Stimulated activated CD4-positive, alpha-beta T cell treated with anti-CD3 and anti-CD28 coated beads, Interleukin-4, amount 100 ng/mL, for 48 hours (primary cell): Measurements from ENCODE around the gene PRPF40A.

Experiments used
- DNase-seq, 2 donors: peaks; one replicate each; pipeline ENCODE4 v3.0.0-alpha.2; 2020; ENCODE audit warnings: low read depth in 2 of 2

PRPF40A gene

GRCh38 chr2:152718076-152718908, 1.0 kb upstream of the PRPF40A start, which contains the start of gene ARL6IP6:
Gene ARL6IP6, plus strand, starts transcription at chr2:152718620. Its CDS starts 5 bp downstream, at chr2:152718625.
- peak; percentile 83 to 89 for DNase-seq

GRCh38 chr2:152716805-152717227, 445 bp downstream of the PRPF40A start:
- DNase-seq: peak; percentile 8 to 16

GRCh38 chr2:152715854-152716428, 1.3 kb downstream of the PRPF40A start:
- DNase-seq: peak; percentile 8 to 20

- DNase-seq: no peak
Measured at GRCh38 chr2:152715112-152715511, 2.1 kb downstream of the PRPF40A start.

GRCh38 chr2:152710713-152711112, 6.5 kb downstream of the PRPF40A start:
- DNase-seq: no peak

GRCh38 chr2:152708742-152709141, 8.5 kb downstream of the PRPF40A start:
- DNase-seq: no peak

- no peak for DNase-seq
Measured at GRCh38 chr2:152706477-152707021, 10.7 kb downstream of the PRPF40A start.

- DNase-seq: no peak
Measured at GRCh38 chr2:152701198-152701597, 16.1 kb downstream of the PRPF40A start.

- no peak for DNase-seq
Measured at GRCh38 chr2:152696476-152696875, 20.8 kb downstream of the PRPF40A start.

GRCh38 chr2:152695763-152696162, 21.5 kb downstream of the PRPF40A start:
- no peak for DNase-seq

GRCh38 chr2:152694161-152694661, 23.1 kb downstream of the PRPF40A start:
- peak; percentile 18 for DNase-seq

- DNase-seq: no peak
Measured at GRCh38 chr2:152693033-152693432, 24.2 kb downstream of the PRPF40A start.

GRCh38 chr2:152686321-152686720, 30.9 kb downstream of the PRPF40A start:
- DNase-seq: no peak

- DNase-seq: no peak
Measured at GRCh38 chr2:152683400-152683799, 33.9 kb downstream of the PRPF40A start.

- no peak for DNase-seq
Measured at GRCh38 chr2:152682663-152683062, 34.6 kb downstream of the PRPF40A start.

- no peak for DNase-seq
Measured at GRCh38 chr2:152678808-152679207, 38.5 kb downstream of the PRPF40A start.

- no peak for DNase-seq
Measured at GRCh38 chr2:152676461-152676860, 40.8 kb downstream of the PRPF40A start.

- DNase-seq: no peak
Measured at GRCh38 chr2:152674334-152674733, 42.9 kb downstream of the PRPF40A start.

GRCh38 chr2:152664725-152665124, 52.5 kb downstream of the PRPF40A start:
- no peak for DNase-seq

GRCh38 chr2:152661076-152661475, 56.2 kb downstream of the PRPF40A start:
- no peak for DNase-seq

- no peak for DNase-seq
Measured at GRCh38 chr2:152658221-152658620, 59.0 kb downstream of the PRPF40A start.

GRCh38 chr2:152657043-152657442, 60.2 kb downstream of the PRPF40A start:
- no peak for DNase-seq

GRCh38 chr2:152655880-152656279, 61.4 kb downstream of the PRPF40A start:
- no peak for DNase-seq
